Ascending aorta (tissue), 2 donors: Measurements from ENCODE around the gene NANOGP8. TPM values are rescaled to one million over a fixed set of nuclear protein-coding genes. Genes with fewer than 3 reads are reported as not detected.
"Not testable (repeated sequence)": the region's sequence is repeated elsewhere in the genome, so short reads cannot be mapped to it uniquely, and the experiment has no call there.

Source experiments
- DNase-seq, 2 donors: peaks; one replicate each; pipeline ENCODE4 v3.0.0-alpha.2; 2019; ENCODE audit warnings: low spot score in 2 of 2
- H3K27ac ChIP-seq, 2 donors: fragments of 200-600 bp; sonication (generic); one replicate each; pipeline ENCODE4 v1.5.1; 2016 to 2017; ENCODE audit warnings: mild to moderate bottlenecking in 1 of 2
- H3K27me3 ChIP-seq: fragments of 200-600 bp; sonication (generic); one replicate; pipeline ENCODE4 v1.5.1; 2017
- H3K36me3 ChIP-seq, 2 donors: fragments of 200-600 bp; sonication (generic); one replicate each; pipeline ENCODE4 v1.5.1; 2016
- H3K4me1 ChIP-seq, 2 donors: fragments of 200-600 bp; sonication (generic); one replicate each; pipeline ENCODE4 v1.5.1; 2016 to 2017; ENCODE audit warnings: mild to moderate bottlenecking in 1 of 2
- H3K4me3 ChIP-seq, 2 donors: fragments of 200-600 bp; sonication (generic); one replicate each; pipeline ENCODE4 v1.5.1; 2016 to 2017; ENCODE audit warnings: mild to moderate bottlenecking in 1 of 2
- H3K9me3 ChIP-seq, 2 donors: fragments of 200-600 bp; sonication (generic); one replicate each; pipeline ENCODE4 v1.5.1; 2016
- intact Hi-C: fragments of 100-400 bp; cut with DNase I; formaldehyde crosslinking; loops from one replicate; pipeline ENCODE4 v1.15.1; 2023
- total RNA-seq: library from RNA; depleted of rRNA; stranded (reverse); fragments of >200 nt; gene quantifications from one replicate; pipeline ENCODE4 v1.1.0, GENCODE V29; 2016
- TF ChIP-seq, protein P1 (sequence below), 3 experiments: fragments of 200-600 bp in 2 of 3; fragments of 450-650 bp in 1 of 3; sonication (generic) in 2 of 3; IDR thresholded peaks; one replicate each; pipeline ENCODE4 v1.5.1; 2016 to 2019; ENCODE audit warnings: antibody characterized with exemption in 3 of 3, mild to moderate bottlenecking in 1 of 3, moderate library complexity in 1 of 3

The NANOGP8 gene, protein sequence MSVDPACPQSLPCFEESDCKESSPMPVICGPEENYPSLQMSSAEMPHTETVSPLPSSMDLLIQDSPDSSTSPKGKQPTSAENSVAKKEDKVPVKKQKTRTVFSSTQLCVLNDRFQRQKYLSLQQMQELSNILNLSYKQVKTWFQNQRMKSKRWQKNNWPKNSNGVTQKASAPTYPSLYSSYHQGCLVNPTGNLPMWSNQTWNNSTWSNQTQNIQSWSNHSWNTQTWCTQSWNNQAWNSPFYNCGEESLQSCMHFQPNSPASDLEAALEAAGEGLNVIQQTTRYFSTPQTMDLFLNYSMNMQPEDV
- not detected for total RNA-seq

DNA sequence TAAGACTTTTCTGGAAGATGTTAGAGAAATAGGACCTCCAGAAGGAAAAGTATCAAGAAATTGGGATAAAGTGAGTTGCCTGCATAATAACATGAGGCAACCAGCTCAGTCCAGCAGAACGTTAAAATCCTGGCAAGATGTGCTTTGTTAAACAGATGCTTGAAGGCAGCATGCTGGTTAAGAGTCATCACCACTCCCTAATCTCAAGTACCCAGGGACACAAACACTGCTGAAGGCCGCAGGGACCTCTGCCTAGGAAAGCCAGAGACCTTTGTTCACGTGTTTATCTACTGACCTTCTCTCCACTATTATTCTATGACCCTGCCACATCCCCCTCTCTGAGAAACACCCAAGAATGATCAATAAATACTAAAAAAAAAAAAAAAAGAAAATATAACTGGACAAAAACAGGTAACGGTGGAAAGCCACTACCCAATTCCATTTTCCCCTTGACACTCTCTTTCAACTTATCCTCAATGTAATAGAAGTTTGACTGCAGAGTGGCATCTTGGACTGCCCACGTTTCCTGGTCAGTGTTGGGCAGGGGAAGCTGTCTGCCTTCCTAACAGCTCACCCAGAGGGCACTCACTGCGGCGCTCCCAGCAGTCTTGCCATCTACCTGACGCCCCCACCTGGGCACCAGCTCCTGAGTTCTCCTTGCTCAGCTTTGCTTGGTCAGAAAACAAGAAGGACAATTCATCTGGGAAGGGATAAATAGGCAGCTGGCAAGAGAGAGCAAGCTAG is at the start of gene NANOGP8:
Gene NANOGP8 (minus strand): TSS at position 120 of the 744 bp plus-strand sequence. CDS start 185 bp downstream, outside the sequence.
- intact Hi-C loops, result not testable (repeated sequence)

DNA sequence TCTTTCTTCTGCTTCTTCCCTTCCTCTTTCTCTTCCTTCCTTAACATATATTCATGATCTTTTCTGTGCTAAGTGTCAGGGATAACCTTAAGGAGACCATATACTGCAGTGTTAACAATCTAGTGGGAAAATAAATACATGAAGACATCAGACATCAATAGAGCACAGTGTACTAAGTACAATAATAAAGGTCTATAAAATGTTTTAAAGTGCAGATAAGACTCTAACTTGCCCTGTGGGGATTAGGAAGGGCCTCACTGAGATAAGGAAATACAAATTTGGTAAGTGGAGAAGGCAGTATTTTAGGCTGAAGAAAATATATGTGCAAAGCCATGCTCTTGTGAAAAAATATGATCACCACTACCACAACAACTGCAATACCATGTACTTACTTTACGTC is 49.2 kb upstream of the NANOGP8 start:
- no peaks in the 10 kb centered on the region for H3K36me3 ChIP-seq
- no peak for DNase-seq
- H3K9me3 ChIP-seq, result no peaks in the 10 kb centered on the region
- no peaks in the 10 kb centered on the region for H3K27me3 ChIP-seq
- H3K27ac ChIP-seq, result no peak overlapping the region
- H3K4me3 ChIP-seq, result no peak overlapping the region
- no peaks in the 10 kb centered on the region for H3K4me1 ChIP-seq
- intact Hi-C loops, result no loop called here
- TF ChIP-seq, protein P1, sequence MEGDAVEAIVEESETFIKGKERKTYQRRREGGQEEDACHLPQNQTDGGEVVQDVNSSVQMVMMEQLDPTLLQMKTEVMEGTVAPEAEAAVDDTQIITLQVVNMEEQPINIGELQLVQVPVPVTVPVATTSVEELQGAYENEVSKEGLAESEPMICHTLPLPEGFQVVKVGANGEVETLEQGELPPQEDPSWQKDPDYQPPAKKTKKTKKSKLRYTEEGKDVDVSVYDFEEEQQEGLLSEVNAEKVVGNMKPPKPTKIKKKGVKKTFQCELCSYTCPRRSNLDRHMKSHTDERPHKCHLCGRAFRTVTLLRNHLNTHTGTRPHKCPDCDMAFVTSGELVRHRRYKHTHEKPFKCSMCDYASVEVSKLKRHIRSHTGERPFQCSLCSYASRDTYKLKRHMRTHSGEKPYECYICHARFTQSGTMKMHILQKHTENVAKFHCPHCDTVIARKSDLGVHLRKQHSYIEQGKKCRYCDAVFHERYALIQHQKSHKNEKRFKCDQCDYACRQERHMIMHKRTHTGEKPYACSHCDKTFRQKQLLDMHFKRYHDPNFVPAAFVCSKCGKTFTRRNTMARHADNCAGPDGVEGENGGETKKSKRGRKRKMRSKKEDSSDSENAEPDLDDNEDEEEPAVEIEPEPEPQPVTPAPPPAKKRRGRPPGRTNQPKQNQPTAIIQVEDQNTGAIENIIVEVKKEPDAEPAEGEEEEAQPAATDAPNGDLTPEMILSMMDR (IDR thresholded peaks at IDR 0.05), result no peak

More for the DNA sequence above, at the start of gene NANOGP8:
- not testable (repeated sequence) for H3K4me1 ChIP-seq, H3K4me3 ChIP-seq, H3K36me3 ChIP-seq, DNase-seq, H3K27ac ChIP-seq, H3K9me3 ChIP-seq, H3K27me3 ChIP-seq

DNA sequence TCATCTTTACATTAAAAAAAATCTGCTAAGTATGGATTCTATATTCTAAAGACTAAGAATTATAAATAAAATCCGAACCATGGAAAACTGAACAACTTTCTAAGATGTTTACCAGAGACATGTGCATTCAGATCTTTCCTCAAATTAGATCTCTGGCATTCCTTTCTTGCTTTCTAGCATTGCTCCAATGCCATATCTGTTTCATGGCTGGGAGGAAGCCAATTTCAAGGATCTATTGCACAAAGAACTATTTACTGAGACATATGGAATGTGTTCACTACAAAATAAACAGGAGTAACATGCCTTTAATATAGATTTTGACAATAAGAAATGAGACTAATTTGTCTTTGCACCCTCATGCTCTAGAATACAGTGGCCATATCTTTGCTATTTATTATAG is 45.1 kb upstream of the NANOGP8 start:
- Histone ChIP-seq H3K27me3 (no peaks in the 10 kb centered on the region), H3K27ac (no peak overlapping the region), H3K4me3 (no peak overlapping the region), H3K4me1 (no peaks in the 10 kb centered on the region), H3K36me3 (no peaks in the 10 kb centered on the region), H3K9me3 (no peaks in the 10 kb centered on the region)
- intact Hi-C loops, result no loop called here
- TF ChIP-seq, protein P1 (IDR thresholded peaks at IDR 0.05), result no peak
- DNase-seq, result no peak

DNA sequence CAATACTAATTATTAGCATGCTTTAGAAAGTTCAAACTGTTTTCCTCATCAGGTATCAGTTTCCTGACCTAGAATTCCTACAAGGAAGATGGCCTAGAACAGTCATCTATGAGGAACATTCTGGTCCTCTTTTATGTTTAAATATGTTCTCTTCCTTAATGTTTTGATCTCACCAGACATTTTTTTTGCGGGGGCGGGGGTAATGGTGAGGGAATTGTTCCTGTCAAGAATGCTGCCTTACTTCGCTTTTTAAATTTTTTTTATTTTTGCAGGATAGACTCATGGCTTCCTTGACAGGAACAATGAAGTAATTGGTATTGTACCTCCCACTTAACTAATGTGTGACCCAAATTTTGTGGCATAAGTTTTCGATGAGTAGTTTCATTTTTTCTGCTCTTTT is 44.3 kb upstream of the NANOGP8 start:
- H3K27me3 ChIP-seq, result no peaks in the 10 kb centered on the region
- no peaks in the 10 kb centered on the region for H3K9me3 ChIP-seq
- H3K4me3 ChIP-seq, result no peak overlapping the region
- TF ChIP-seq, protein P1 (IDR thresholded peaks at IDR 0.05), result no peak
- no peak for DNase-seq
- H3K4me1 ChIP-seq, result no peaks in the 10 kb centered on the region
- intact Hi-C loops, result no loop called here
- H3K36me3 ChIP-seq, result no peaks in the 10 kb centered on the region
- H3K27ac ChIP-seq, result no peak overlapping the region

DNA sequence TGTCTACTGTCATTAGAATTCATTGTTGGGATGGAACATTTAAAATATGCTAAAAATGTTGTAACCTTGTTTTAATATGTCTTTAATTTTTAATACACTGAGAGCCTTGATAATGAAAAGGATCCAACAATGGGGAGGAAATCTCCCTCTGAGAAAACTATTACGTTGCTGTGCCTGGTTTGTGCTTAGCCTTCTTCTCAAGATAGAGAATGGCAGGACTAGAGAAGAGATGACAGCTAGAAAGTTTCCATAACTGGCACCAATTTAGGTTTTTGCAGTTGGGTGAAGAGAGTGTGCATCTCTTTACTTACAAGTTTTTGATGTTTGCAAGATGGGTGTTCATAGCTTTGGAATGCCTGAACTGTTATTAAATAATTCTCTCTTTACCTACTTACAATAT is 42.6 kb upstream of the NANOGP8 start:
- no peak for DNase-seq
- intact Hi-C loops, result no loop called here
- Histone ChIP-seq H3K27me3 (no peaks in the 10 kb centered on the region), H3K4me1 (no peaks in the 10 kb centered on the region), H3K9me3 (no peaks in the 10 kb centered on the region), H3K36me3 (no peaks in the 10 kb centered on the region), H3K27ac (no peak overlapping the region), H3K4me3 (no peak overlapping the region)
- TF ChIP-seq, protein P1 (IDR thresholded peaks at IDR 0.05), result no peak

DNA sequence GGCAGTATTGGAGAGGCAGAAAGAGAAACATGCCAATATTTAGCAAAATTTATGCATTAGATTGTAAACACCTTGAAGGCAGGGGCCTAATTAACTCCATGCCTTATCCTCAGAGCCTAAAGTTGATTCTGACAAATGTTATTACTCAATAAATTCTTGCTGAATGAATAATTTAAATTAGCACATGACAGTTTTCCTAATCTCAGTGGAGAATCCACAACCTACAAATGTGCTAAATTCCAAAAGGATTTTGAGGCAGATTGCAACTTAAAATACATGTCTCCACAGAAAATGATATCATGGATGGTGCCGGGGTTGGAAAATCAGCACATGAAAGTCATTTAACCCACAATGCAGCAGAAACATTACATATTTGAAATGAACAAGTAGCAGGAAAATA is 41.1 kb upstream of the NANOGP8 start:
- H3K27me3 ChIP-seq, result no peaks in the 10 kb centered on the region
- no peak for DNase-seq
- TF ChIP-seq, protein P1 (IDR thresholded peaks at IDR 0.05), result no peak
- H3K27ac ChIP-seq, result no peak overlapping the region
- H3K9me3 ChIP-seq, result no peaks in the 10 kb centered on the region
- no peaks in the 10 kb centered on the region for H3K4me1 ChIP-seq
- no peak overlapping the region for H3K4me3 ChIP-seq
- no peaks in the 10 kb centered on the region for H3K36me3 ChIP-seq
- intact Hi-C loops, result no loop called here
